NB4 (cell line): ENCODE data around the gene ITGB8.

Source experiments
- CTCF ChIP-seq: IDR thresholded peaks from one replicate; pipeline ENCODE4 v1.5.1; 2012; ENCODE audit warnings: low read depth, low read length
- MYC ChIP-seq: IDR thresholded peaks from 2 replicates; pipeline ENCODE4 v1.6.1; 2011; ENCODE audit warnings: low read depth, low read length
- POLR2A ChIP-seq: IDR thresholded peaks from 2 replicates; pipeline ENCODE4 v1.6.1; 2011; ENCODE audit warnings: mild to moderate bottlenecking; ENCODE audit not compliant: insufficient read length; ENCODE audit errors: extremely low read depth
- TF ChIP-seq, protein P1 (sequence below): IDR thresholded peaks from 2 replicates; pipeline ENCODE4 v1.6.1; 2011; ENCODE audit warnings: low read depth, low read length

- no peak for TF ChIP-seq POLR2A
- TF ChIP-seq CTCF, result no peak
- TF ChIP-seq MYC, result no peak
- TF ChIP-seq, protein P1, sequence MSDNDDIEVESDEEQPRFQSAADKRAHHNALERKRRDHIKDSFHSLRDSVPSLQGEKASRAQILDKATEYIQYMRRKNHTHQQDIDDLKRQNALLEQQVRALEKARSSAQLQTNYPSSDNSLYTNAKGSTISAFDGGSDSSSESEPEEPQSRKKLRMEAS, result no peak
These were observed 118.5 kb downstream of the ITGB8 start for GRCh38 chr7:20449176-20449575.
